Measurements from ENCODE around the gene RACK1. TPM values are rescaled to one million over a fixed set of nuclear protein-coding genes. Genes with fewer than 3 reads are reported as not detected.

The RACK1 gene
- polyA plus RNA-seq, 4 donors: 2,538 to 2,825 (median 2,727) TPM

DNA sequence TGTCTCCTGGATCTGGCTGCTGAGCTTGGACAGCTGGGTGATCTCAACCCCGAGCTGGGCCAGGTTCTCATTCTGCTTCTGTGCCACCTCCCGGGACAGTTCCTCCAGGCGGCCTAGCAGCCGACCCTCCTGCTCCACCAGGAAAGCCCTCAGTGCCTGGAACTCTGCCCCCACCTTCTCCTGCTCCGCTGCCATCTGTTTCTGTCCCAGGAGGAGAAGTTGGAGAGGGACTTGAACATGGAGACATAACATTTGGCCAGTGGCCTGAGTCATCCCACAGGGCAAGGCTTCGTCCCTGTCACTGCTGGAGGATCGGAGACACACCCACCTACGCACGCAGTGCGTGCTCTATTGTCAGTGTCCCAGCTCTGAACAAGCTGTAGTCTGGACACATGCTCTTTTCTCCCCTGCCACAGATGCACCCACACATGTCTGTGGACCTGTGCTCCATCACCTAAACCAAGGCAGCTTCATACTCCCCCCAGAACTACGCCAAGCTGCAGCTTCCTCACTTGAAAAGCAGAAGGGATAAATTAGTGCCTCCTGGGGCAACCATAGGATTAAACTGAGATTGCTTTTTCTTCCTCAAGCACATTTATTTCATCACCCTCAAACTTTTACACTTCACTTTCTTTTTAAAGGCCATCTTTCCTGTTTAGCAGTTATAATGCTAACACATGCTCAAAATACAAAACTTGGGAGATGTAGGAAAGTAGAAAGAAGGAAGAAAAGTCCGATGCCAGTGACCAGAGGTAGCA, 43.6 kb downstream of the RACK1 start:
- DNase-seq (ENCODE audit: low read depth in 4 of 4, low spot score in 2 of 4): no peak

DNA sequence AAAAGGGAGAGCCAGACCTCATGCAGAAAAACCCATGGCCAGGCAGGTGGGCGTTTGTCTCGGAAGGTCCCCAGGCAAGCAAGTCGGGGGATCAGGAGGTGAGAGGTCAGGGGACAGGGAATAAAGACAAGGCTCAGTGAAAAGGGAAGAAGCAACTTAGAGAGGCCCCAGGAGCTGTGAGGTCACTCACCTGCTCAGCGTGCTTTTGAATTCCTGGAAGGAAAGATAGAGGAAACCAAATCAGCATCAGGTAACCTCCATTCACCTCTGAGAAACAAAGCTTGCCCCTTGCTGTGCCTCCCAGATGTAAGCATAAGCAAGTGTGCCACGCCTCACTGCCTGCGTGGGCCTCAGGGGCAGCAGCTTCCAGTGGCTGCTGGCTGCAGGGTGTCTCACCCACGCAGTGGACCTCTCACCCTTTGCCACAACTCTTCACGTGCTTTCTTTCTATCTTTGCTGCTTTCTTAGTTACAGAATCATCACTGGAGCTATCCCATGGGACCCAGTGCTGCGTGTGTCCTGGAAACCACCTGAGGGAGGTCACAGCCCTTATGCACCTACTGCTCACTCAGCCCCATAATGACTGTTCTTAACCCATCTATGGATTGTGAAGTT, 44.7 kb downstream of the RACK1 start:
- no peak for DNase-seq (ENCODE audit: low read depth in 4 of 4, low spot score in 2 of 4)

DNA sequence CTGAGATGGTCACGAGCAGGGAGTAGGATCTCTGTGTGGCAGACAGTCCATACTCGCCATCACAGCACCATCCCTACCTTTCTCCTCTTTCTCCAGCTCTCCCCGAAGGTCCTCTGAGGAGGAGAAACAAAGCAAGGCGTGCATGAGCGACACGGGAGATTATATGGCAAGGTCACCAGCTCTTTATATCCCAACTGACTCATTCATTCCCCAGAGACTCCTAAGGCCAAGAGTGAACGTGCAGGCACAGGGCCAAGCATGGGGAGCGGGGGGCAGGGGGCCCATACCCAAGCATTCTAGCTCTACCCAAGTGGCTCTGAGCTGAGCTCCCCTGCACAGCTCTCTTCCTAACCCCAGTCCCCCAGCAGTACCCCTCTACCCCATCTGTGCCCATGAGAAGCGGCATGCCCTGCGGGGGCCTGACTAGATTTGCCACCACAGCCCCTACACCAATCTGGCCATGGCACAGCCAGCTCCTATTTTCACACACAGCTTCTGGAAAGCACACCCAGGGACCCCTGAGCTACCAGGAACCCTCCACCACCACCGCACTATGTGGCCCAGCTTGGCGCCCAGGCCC, 45.5 kb downstream of the RACK1 start:
- no peak for DNase-seq (ENCODE audit: low read depth in 4 of 4, low spot score in 2 of 4)

DNA sequence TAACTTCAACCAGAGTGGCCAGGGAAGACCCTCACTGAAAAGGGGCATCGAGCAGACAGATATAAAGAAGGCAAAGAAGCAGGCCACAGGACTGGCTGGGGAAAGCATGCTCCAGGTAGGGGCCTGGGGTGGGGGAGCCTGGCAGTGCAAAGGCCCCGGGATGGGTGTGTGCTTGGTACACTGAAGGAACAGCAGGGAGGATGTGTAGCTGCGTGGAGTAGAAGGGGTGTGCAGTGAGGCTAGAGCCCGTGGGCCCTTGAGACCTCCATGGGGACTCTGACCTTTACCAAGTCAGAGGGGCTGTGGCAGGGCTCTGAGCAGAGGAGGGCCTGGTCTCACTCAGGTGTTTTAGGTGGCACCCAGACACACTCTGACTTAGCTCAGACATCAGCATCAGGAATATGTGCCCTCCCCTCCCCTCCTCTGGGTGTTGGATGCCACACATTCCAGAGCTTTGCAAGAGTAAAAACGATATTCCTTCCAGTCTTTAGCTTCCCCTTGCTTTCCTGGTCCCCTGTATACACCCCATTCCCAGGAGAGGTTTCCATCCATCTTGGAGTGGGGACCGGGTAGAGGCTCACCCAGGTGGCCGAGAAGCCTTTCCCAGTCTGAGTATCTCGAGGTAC, 46.3 kb downstream of the RACK1 start:
- no peak for DNase-seq (ENCODE audit: low read depth in 4 of 4, low spot score in 2 of 4)

DNA sequence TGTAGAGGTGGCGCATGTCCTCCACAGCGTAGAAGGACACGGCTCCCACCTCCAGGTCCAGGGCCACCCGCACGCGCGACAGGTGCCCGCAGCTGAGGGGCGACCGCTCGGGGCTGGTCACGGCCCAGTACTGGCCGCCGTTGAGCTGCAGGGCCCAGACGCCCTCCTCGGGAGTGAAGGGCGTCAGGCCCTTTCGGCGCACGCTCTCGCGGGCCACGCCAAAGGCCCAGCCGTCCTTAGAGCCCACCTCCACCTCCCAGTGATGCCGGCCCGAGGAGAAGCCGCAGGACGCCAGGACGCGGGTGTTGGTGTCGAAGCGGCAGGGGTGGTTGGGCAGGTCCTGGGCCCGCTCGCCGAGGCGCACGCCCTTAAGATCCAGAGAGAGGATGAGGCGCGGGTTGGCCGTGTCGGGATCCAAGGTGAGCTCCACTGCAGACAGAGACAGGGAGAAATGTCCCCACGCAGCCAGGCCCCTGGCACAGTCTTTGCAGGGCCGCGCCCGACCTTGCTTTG, 48.4 kb downstream of the RACK1 start:
- no peak for DNase-seq (ENCODE audit: low read depth in 4 of 4, low spot score in 2 of 4)

DNA sequence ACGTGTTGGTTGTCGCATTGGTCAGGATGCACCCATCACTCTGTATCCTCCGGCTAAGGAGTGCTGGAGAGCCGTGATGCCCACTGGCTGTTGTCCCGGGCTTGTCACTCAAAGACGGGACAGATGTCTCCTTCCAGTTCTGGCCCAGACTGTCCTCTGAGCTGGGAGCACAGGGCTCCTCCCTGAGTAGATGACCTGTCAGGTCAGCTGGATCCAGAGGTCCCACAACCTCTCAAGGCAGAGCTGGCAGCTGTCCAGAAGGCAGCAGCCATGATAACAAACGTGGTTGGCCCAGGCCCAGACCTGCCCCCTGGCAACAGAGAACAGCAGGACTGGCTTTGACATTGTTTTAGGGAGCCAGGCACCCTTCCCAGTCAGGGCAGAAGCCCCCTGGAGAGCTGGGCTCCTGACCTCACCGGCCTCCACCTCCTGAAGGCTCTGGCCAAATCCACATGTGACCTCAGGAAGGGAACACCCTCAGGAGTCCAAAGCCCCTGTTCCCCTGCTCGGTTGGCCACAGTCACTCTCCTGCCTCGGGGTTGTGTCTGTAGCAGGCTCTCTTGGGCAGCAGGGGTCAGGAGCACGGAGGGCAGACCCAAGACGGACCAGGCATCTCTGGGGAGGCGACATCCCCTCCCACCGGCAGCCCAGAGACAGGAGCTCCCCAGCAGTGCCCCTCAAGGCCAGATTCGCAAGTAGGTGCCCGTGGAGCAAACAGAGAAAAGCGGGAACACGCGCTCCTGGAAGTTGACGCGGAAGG, 49.0 kb downstream of the RACK1 start:
- DNase-seq (ENCODE audit: low read depth in 4 of 4, low spot score in 2 of 4): no peak

DNA sequence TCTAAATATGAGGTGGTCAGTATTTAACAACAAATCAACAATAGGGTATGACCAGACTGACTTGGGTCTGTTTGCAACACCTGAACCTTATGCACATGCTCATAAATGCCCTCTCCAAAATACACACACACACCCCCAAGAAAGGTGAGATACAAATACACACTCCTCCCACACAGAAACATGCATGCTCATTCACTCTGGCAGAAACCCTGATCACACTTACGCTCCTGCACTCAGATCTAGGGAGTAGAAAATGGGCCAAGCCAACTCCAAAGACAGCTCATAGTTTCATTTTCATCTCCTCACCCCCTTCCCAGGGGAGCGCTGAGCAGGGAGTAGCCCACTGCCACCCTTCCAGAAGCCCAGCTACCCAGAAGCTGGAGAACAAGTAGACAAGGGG, 50.0 kb downstream of the RACK1 start:
- DNase-seq (ENCODE audit: low read depth in 4 of 4, low spot score in 2 of 4): no peak

DNA sequence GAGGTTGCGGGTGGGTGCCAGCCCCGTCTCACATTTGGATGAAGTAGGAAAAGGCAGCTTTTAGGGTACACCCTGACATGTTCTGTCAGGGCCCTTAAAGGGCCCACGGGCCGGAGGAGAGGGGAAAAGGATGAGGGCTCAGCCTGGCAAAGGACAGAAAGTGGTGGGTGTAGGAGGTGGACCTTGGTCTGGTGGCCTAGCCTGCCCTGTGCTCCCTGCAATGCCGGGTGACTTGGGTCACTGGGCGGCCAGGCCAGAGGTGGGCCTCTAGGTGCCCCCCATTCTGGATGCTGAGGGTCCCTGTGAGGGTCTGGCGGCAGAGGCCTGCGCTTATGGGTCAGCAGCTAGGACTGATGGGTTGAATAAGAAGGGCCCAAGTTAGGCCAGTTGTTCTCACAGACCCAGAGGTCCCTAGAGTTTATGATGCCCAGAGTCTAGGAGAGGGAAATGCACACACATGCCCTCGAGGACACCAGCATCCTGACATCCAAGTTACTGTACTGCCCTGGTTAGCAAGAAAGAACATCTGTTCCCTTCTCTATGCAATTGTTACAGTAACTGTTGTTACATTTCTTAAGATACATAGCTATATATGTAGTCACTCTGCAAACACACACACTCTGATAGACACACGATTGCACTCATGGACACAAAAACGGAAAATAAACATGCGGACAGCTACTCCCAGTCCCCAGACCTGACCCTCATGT, 51.2 kb downstream of the RACK1 start:
- no peak for DNase-seq (ENCODE audit: low read depth in 4 of 4, low spot score in 2 of 4)

DNA sequence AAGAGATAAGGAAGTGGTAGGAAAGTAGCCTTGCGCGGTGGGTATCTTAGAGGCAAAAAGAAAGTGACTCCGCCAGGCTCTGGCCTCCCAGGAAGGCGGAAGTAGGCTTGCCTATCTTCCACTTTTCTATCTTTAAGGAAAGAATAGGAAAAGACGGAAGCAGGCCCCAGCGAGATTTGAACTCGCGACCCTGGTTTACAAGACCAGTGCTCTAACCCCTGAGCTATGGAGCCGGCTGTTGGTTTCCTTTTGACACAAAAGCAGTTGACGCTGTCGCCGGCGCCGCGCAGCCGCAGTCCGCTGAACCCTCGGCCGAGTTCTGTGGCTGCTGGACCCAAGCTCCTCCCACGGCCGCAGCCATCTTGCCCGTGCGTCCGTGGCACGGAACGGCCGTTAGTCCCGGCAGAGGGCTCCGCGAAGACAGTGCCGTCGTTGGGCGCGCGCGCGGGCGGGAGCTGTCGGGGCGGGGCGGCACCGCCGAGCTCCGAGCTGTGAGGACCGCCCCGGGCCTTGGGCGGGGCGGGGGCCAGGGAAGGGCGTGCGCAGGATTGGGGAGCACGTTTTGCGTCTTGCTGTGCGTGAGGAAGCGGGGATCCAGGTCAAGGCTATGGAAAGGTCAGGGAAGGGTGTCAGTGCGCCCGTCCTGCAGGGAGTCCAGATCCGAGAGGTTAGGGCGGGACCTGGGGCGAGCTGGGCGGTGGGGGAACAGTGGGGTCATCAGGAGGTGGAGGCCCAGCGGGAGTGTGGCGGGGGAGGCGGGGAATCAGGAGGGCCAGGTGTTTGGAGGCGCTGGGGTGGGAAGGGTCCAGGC, 52.0 kb downstream of the RACK1 start:
- peak in 2 of 4 donors; percentile 89 to 91 for DNase-seq (ENCODE audit: low read depth in 4 of 4, low spot score in 2 of 4)

DNA sequence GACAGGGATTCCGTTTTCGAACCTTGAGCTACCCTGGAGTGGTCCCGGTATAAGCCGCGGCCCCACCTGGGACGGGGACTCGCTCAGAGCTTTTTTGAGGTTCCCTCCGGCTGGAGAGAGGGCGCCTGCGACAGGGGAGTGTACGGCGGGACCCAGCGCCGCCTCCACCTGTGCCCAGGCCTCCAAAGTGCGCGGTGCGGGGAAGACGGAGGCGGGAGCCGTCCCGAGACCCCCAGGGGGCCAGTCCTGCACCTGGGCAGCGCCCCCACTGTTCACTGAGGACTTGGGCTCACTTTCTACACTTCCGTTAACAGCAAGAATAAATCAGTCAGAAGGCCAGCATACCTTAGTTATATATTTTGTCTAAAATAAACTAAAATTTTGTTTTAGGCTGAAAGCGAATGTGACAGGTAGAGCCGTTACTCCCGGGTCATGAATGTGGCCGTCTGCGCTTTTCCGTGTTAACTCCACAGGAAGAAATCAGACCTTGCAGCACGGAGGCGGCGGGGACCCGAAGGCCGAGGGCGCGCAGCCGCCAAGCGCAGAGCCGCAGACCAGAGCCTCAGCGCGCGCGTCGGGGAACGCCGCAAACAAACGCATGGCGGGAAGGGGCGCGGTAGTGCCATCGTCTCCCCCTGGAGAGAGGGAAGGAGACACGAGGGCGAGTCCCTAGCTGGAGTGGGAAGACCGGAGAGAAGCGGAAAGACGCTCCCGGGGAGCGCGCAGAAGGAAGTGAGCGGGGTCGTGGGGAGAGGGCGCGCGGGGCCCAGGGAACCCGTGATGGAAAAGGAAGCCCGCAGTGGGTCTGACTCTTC, 52.8 kb downstream of the RACK1 start:
- DNase-seq (ENCODE audit: low read depth in 4 of 4, low spot score in 2 of 4): no peak

DNA sequence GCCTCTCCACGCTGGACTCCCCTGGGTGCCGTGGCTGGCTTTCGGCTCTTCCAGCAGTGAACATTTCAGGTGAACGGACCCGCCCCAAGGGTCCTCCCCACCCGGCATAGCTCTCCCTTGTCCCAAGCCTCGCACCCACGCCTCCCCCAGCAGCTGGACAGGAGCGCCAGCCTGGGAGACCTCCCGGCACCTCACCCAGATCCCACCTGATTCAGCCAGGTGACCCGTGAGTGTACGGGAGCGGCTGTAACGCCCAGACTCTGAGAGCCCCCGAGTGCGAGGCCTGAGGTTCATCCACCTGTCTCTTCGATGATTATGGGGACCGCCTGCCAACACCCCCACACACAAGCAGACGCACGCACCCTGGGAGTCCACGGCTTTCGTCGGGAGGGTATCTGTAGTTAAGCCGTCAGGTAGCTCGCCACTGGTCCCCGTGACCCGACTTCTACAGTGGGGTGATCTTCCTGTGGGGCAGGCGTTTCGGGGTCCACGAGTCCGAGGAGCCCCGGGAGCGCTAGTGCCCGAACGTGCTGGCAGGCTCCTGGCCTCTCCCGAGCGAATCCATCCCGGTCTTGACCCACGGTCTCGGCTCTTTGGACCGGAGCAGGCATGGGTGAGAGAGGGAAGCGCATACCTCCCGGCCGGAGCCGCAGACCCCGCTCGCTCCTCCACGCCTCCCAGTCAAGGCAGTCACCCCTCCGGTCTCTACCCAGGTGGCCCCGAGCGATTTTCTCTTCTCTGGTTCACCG, 53.6 kb downstream of the RACK1 start:
- DNase-seq (ENCODE audit: low read depth in 4 of 4, low spot score in 2 of 4): no peak

DNA sequence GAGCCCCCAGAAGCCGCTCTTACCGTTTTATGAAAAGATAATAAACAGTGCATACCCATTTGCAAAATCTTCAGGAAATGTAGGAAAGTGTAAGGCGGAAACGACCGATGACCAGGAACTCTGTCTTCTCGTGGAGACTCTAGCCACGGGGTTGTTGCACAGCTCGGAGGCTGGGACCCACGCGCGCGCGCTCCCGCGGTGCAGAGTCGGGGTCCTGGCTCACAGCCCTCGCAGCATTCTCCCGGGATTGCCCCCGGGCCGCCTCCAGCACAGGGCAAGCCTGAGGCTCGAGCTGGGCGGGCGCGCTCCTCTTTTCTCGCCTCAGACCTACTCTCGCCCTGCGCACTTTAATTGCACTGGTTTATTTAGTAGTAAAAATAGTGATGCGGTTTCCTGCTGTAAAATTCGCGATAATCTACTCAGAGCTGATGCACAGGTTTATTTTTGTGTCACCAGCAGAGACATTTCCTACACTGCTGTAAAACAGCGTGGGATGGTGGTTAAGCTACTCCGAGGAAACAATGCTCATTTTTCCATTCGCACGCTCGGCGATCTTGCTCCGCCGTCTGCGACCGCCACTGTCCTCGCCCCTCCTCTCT, 54.2 kb downstream of the RACK1 start:
- DNase-seq (ENCODE audit: low read depth in 4 of 4, low spot score in 2 of 4): no peak

DNA sequence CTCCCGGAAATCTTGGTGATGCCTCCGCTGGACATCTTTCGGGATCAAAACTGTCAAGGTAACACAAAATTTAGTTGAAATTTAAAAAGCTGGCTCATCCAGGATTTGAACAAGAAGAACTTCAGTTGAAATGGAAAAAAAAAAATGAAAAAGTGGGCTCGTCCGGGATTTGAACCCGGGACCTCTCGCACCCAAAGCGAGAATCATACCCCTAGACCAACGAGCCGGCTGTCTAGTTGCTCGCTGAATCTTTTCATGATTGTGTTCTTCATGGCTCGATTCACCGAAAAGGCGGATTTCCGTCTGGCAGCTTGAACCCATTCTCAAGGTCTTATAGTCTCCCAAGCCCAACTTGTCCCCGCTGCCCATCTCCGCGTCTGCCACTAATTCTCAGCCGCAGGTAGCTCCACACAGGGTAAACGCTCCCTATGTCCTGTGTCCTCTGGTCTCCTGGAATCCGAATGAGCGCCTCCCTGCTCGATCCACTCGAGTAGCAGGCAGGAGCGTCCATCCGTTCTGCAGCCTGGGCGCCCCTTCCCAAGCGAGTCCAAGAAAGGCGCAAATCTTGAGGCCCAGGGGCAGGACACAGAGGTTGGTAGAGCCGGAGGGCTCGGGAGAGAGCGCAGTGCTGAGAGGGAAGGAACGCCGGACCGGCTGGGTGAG, 54.9 kb downstream of the RACK1 start:
- DNase-seq (ENCODE audit: low read depth in 4 of 4, low spot score in 2 of 4): no peak

DNA sequence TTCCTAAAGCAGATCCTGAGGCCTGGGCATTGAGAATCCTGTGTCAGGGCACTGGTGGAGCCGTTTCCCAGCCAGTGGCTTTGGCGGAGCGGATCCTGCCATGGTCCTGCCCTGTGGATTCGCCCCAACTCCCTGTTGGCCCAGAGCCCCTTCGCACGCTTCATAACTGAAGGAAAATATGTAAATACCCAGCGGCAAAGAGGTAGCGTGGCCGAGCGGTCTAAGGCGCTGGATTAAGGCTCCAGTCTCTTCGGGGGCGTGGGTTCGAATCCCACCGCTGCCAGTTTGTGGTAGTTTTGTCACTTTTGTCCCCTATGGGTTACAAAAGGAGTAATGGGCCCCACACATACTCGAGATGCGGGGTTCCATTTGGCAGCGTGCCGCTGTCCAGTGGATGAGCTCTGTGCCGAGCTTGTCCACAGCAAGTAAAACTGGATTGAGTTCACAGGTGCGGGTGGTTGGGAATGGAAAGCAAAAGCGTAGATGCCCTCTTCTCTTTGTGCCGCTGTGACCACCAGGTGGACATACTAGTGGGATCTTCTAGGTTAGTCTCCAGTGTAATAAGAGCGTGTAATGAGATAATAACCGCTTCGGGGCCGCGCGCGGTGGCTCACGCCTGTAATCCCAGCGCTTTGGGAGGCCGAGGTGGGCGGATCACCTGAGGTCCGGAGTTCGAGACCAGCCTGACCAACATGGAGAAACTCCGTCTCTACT, 56.0 kb downstream of the RACK1 start:
- DNase-seq (ENCODE audit: low read depth in 4 of 4, low spot score in 2 of 4): no peak

DNA sequence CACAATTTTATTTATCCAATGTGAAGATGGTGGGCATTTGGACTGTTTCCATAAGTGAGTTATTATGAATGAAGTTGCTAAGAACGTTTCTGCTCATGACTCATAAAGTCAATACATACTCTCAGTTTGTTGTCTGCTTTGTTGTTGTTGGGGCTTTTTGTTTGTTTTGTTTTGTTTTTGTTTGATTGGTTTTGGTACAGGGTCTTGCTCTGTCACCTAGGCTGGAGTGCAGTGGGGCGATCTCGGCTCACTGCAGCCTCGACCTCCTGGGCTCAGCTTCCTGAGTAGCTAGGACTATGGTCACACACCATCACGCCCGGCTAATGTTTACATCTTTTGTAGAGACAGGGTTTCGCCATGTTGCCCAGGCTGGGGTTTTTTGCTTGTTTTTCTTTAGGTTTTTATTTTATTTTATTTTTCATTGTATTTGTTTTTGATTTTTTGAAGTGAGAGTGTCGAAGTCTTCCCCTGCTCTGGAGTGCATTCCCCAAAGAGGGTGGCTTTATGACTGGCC, 56.7 kb downstream of the RACK1 start:
- DNase-seq (ENCODE audit: low read depth in 4 of 4, low spot score in 2 of 4): no peak
